VCaP (cell line): ENCODE data around the gene BPNT1.
A peak's percentile ranks its signal among the peaks of the same experiment; 100 is the strongest.
"Not testable (repeated sequence)": the region's sequence is repeated elsewhere in the genome, so short reads cannot be mapped to it uniquely, and the experiment has no call there.

Source experiments
- H3K27ac ChIP-seq: fragments of 450-650 bp; 2 replicates; pipeline ENCODE4 v1.5.1; 2017
- CTCF ChIP-seq: fragments of 450-650 bp; conservative IDR thresholded peaks from 2 replicates; pipeline ENCODE4 v1.5.1; 2017; ENCODE audit warnings: mild to moderate bottlenecking, moderate library complexity

The BPNT1 gene

GRCh38 chr1:220093361-220094015, 3.9 kb upstream of the BPNT1 start:
- TF ChIP-seq CTCF = no peak
- H3K27ac ChIP-seq = peak overlapping the region; percentile 89

DNA sequence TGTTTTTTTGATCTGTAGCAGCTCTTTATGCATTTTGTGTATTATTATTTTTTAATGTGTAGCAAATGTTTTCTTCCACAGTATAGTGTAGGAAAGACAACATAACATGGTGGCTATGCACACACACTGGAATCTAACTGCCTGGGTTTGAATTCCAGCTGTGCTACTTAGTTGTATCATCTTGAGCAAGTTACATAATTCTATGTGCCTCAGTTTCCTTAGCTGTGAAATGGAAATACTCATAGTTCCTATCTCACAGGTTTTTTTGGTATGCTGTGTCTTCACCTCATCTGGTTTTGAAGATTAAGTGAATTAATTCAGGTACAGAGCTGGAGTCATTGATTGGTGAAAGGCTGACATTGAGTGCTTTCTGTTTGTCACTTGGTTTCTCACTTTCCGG, 3.1 kb upstream of the BPNT1 start:
- no peak for TF ChIP-seq CTCF
- H3K27ac ChIP-seq = no peak overlapping the region

DNA sequence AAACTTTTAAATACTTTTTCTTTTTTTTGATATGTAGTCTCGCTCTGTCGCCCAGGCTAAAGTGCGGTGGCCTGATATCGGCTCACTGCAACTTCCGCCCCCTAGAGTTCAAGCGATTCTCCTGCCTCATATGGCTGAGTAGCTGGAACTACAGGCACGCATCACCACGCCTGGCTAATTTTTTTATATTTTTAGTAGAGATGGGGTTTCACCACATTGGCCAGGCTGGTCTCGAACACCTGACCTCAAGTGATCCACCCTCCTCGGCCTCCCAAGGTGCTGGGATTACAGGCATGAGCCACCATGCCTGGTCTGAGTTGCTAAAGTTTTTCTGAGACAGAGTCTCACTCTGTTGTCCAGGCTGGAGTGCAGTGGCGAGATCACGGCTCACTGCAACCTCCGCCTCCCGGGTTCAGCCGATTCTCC, 3.3 kb downstream of the BPNT1 start:
- not testable (repeated sequence) for H3K27ac ChIP-seq
- TF ChIP-seq CTCF = peak; percentile 26; the same call in 1 of the 2 replicates

DNA sequence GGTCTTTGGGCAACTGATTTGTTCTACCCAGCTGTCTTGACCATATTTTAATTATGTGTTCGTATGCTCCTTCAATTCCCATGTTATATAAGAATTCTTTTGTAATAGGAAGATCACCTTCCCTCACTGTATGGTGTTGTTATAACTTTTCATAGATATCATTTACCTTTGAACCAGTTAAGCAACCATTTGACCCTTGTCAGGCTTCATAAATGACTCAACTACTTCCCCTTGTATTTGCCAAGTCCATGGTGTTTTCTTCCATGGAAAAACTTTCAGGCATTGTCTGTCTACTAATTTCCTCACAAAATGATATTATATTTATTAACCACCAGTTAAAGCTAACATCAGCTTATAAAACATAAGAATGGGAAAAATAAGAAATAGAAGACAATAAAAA, 5.1 kb downstream of the BPNT1 start:
- no peak for TF ChIP-seq CTCF
- no peak overlapping the region for H3K27ac ChIP-seq

GRCh38 chr1:220077887-220078286, 11.7 kb downstream of the BPNT1 start:
- no peak for TF ChIP-seq CTCF
- H3K27ac ChIP-seq = no peak overlapping the region

GRCh38 chr1:220076861-220077762, 12.5 kb downstream of the BPNT1 start:
- no peak for TF ChIP-seq CTCF
- H3K27ac ChIP-seq = no peak overlapping the region
